ENCODE results near the gene GPC2.

The GPC2 gene

DNA sequence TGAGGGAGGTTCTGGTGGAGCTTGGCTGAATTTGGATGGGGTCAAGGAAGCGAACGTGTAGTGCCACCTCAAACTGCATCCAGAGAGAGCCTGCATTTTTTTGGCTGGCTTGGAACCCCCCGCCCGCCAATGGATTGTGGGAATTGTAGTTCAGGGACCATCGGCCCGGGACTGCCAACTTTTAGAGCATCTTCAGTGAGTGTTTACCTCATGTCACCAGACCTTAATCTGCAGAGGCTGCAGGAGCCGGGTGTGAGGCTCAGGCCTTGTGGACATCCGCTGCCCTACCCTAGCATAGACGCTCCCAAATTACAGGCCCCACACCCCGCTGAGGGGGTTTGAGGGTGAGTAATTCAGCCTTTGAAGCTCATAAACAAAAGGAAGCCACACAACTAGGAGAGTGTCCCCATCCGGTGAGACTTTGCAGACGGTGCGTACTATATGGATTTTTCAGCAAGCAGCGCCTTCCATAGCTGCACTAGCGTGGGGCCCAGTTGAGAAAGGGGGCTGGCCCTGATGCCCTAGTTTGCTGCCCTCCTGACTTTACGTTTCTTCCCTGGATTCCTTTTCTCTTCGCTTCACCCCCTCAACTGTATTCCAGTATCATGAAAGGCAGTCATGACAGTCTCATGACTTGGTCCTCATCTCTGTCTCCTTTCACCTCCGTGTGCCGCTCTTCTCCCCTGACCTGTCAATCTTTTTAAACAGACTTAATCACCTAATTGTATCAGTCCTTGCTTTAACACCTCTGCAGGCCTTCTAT lies 57.0 kb downstream of the GPC2 start:
- Histone ChIP-seq H3K4me3 (ENCODE audit: low read length in 2 of 2) (peak overlapping the region; percentile 84 to 97), H3K4me1 (ENCODE audit: control insufficient read depth, insufficient read depth, low read length) (peaks cover 24% of the 10 kb centered on the region), H3K27me3 (ENCODE audit: control insufficient read depth in 1 of 2, insufficient read depth in 2 of 2, low read length in 2 of 2) (no peaks in the 10 kb centered on the region), H3K27ac (ENCODE audit: low read length) (peak overlapping the region; percentile 82), H3K9ac (ENCODE audit: low read length in 2 of 2) (peak overlapping the region; percentile 75 to 80), H3K36me3 (ENCODE audit: control insufficient read depth in 2 of 2, insufficient read depth in 2 of 2, low read length in 2 of 2) (peaks cover 2 to 7% of the 10 kb centered on the region in 2 donors), H3K9me3 (ENCODE audit: control insufficient read depth in 2 of 2, low read length in 2 of 2) (no peaks in the 10 kb centered on the region)

Measured in stomach smooth muscle (tissue), 2 donors.